HG02852 (cell line): ENCODE results near the gene MPDZ.
A peak's percentile ranks its signal among the peaks of the same experiment; 100 is the strongest.

Experiments
- ATAC-seq: cut with Tn5 transposase; IDR thresholded peaks from one replicate; pipeline ENCODE4 v1.9.1; 2021; ENCODE audit warnings: mild to moderate bottlenecking, moderate library complexity; ENCODE audit not compliant: unreplicated experiment

Gene MPDZ

GRCh38 chr9:13088720-13089427 lies 190.6 kb downstream of the MPDZ start:
- peak; percentile 80 for ATAC-seq

GRCh38 chr9:13083963-13084528 lies 195.4 kb downstream of the MPDZ start:
- no peak for ATAC-seq

DNA sequence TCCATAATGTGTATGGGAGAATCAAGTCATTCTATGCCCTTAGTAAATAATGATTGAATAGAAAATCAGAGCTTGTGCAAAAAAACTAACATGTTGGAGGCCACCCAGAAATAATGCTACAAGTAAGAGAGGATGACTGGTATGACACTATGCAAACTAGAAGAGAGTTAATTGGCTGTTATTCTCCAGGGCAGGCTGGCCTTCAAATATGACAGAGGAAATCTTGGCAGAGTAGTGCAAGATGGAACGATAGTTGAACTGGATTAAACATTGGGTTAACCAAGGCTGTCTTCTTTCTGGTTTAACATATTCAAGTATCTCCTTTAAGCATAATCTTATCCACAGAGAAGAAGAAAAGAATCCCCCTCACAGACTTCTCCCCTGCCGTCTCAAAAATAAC lies 196.1 kb downstream of the MPDZ start:
- ATAC-seq = no peak

- ATAC-seq = no peak
These were observed 196.7 kb downstream of the MPDZ start for GRCh38 chr9:13082796-13083195.

DNA sequence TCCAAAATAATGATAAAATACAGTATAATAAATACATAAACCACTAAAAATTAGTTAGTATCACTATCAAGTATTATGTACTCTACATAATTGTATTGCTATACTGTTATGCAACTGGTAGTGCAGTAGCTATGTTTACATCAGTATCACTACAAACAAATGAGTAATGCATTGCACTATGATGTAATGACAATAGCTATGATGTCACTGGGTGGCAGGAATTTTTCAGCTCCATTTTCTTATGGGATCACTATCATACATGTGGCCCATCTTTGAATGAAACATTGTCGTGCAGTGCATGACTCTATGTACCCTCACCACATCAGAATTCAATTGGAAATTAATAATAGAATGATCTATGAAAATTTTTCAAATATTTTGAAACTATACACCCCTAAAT lies 201.3 kb downstream of the MPDZ start:
- ATAC-seq = no peak

- ATAC-seq = no peak
These were observed 202.9 kb downstream of the MPDZ start for GRCh38 chr9:13076616-13077015.

GRCh38 chr9:13071921-13072320 lies 207.6 kb downstream of the MPDZ start:
- ATAC-seq = no peak

GRCh38 chr9:13070612-13071595 lies 208.6 kb downstream of the MPDZ start:
- ATAC-seq = no peak

DNA sequence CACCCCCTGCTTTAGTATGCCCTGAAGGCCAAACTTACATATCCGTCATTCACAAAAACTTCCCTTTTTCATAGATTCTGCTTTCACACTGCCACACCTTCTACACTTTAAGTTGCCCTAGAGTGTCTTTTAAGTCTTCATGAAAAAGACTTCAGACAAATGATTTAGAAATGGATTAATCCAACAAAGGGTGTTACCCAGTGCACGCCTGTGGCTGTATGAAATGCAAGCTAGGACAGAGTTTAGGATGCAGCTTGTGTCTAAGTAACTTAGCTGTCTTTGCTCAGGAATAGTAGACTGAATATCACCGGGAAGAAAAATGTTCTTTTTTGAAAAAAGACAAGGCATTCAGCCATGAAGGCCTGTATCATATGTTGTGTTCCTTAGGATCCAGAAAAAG lies 210.0 kb downstream of the MPDZ start:
- ATAC-seq = no peak

DNA sequence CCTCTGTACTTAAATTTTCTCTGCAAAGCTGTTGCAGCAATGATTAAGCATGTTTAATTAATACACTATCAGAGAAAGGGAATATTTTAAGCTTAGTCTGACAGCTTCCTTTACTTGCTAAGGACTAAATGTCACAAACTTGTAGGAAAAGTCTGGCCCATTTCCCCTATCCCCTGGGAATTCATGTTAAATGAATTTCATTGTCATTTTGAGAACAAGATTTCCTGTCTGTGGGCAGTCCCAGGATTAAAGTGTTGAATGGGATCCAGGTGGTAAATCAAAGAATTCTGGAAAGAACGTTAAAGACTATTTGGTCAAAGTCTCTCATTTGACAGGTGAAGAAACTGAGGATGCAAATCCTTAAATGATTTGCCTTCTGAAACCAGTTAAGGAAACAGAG lies 214.8 kb downstream of the MPDZ start:
- ATAC-seq = no peak

GRCh38 chr9:13063880-13064459 lies 215.5 kb downstream of the MPDZ start:
- ATAC-seq = no peak

- ATAC-seq = no peak
These were observed 218.1 kb downstream of the MPDZ start for GRCh38 chr9:13061390-13061789.
